ENCODE measurements around the gene TMX4.

- no peak for TF ChIP-seq CTCF (IDR thresholded peaks at IDR 0.05; ENCODE audit: low read depth, low read length, missing input control)
- no peak for TF ChIP-seq TAF1 (conservative IDR thresholded peaks at IDR 0.05)
- TF ChIP-seq REST (IDR thresholded peaks at IDR 0.05) = no peak
- no peak for TF ChIP-seq JUND (IDR thresholded peaks at IDR 0.05)
- TF ChIP-seq EGR1 (IDR thresholded peaks at IDR 0.05; ENCODE audit: low read depth in 2 of 2) = no peak
- TF ChIP-seq RAD21 (IDR thresholded peaks at IDR 0.05) = no peak
Measured at GRCh38 chr20:7974785-7975435, 44.7 kb downstream of the TMX4 start.
